Measurements from ENCODE around the gene PLAAT2. TPM values are rescaled to one million over a fixed set of nuclear protein-coding genes. Genes with fewer than 3 reads are reported as not detected.

Gene PLAAT2
- total and polyA plus RNA-seq, 2 of the 13 experiments (the other 11 are each of a cell fraction or from before 2014, with no cell fraction given): 0.22 TPM; not detected in 1

DNA sequence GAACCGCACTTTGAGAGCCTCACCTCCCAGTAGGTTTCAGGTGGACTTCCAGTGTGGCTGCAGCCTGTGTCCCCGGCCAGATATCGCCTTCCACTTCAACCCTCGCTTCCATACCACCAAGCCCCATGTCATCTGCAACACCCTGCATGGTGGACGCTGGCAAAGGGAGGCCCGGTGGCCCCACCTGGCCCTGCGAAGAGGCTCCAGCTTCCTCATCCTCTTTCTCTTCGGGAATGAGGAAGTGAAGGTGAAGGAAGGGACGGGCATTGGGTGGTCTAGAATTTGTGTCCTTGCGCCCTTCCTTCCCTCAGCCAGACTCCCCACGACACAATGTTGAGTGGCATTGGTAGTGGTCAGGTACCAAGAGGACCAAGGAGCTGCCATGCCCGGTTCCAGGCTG lies 54.4 kb downstream of the PLAAT2 start (continued):
- no peak for TF ChIP-seq PAWR (CRISPR knock-in tag; IDR thresholded peaks at IDR 0.05; ENCODE audit: borderline replicate concordance)
- TF ChIP-seq, protein P1, sequence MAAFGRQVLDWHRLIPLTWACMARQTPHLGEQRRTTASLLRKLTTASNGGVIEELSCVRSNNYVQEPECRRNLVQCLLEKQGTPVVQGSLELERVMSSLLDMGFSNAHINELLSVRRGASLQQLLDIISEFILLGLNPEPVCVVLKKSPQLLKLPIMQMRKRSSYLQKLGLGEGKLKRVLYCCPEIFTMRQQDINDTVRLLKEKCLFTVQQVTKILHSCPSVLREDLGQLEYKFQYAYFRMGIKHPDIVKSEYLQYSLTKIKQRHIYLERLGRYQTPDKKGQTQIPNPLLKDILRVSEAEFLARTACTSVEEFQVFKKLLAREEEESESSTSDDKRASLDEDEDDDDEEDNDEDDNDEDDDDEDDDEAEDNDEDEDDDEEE (CRISPR knock-in tag; IDR thresholded peaks at IDR 0.05): no peak
- TF ChIP-seq CEBPG (CRISPR knock-in tag; IDR thresholded peaks at IDR 0.05): no peak
- TF ChIP-seq, protein P2, sequence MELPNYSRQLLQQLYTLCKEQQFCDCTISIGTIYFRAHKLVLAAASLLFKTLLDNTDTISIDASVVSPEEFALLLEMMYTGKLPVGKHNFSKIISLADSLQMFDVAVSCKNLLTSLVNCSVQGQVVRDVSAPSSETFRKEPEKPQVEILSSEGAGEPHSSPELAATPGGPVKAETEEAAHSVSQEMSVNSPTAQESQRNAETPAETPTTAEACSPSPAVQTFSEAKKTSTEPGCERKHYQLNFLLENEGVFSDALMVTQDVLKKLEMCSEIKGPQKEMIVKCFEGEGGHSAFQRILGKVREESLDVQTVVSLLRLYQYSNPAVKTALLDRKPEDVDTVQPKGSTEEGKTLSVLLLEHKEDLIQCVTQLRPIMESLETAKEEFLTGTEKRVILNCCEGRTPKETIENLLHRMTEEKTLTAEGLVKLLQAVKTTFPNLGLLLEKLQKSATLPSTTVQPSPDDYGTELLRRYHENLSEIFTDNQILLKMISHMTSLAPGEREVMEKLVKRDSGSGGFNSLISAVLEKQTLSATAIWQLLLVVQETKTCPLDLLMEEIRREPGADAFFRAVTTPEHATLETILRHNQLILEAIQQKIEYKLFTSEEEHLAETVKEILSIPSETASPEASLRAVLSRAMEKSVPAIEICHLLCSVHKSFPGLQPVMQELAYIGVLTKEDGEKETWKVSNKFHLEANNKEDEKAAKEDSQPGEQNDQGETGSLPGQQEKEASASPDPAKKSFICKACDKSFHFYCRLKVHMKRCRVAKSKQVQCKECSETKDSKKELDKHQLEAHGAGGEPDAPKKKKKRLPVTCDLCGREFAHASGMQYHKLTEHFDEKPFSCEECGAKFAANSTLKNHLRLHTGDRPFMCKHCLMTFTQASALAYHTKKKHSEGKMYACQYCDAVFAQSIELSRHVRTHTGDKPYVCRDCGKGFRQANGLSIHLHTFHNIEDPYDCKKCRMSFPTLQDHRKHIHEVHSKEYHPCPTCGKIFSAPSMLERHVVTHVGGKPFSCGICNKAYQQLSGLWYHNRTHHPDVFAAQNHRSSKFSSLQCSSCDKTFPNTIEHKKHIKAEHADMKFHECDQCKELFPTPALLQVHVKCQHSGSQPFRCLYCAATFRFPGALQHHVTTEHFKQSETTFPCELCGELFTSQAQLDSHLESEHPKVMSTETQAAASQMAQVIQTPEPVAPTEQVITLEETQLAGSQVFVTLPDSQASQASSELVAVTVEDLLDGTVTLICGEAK (IDR thresholded peaks at IDR 0.05): no peak
- TF ChIP-seq, protein P2 (CRISPR knock-in tag; IDR thresholded peaks at IDR 0.05): no peak
- no peak for TF ChIP-seq POLR2AphosphoS5 (IDR thresholded peaks at IDR 0.05; ENCODE audit: low read depth, low read length)
- TF ChIP-seq, protein P3, sequence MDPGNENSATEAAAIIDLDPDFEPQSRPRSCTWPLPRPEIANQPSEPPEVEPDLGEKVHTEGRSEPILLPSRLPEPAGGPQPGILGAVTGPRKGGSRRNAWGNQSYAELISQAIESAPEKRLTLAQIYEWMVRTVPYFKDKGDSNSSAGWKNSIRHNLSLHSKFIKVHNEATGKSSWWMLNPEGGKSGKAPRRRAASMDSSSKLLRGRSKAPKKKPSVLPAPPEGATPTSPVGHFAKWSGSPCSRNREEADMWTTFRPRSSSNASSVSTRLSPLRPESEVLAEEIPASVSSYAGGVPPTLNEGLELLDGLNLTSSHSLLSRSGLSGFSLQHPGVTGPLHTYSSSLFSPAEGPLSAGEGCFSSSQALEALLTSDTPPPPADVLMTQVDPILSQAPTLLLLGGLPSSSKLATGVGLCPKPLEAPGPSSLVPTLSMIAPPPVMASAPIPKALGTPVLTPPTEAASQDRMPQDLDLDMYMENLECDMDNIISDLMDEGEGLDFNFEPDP (CRISPR knock-in tag; conservative IDR thresholded peaks at IDR 0.05): no peak
